GM13977 (cell line): ENCODE results near the gene CCDC88B.

Experiments used
- DNase-seq: peaks from one replicate; pipeline ENCODE4 v3.0.0; 2012; ENCODE audit warnings: low spot score
- in situ Hi-C: fragments of 300-500 bp; cut with MboI; formaldehyde crosslinking; loops from one replicate; pipeline ENCODE4 v1.12.0; 2022; ENCODE audit warnings: low sequenced_read_pairs, low pct_unique_long_range_greater_than_20kb, mixed read lengths, inconsistent platforms; ENCODE audit not compliant: unreplicated experiment
- TF ChIP-seq, protein P1 (sequence below): IDR thresholded peaks from 2 replicates; pipeline ENCODE4 v1.5.1; 2012; ENCODE audit warnings: mild to moderate bottlenecking, control low read depth; ENCODE audit not compliant: insufficient read depth; ENCODE audit errors: extremely low read depth, missing control alignments

The CCDC88B gene

DNA sequence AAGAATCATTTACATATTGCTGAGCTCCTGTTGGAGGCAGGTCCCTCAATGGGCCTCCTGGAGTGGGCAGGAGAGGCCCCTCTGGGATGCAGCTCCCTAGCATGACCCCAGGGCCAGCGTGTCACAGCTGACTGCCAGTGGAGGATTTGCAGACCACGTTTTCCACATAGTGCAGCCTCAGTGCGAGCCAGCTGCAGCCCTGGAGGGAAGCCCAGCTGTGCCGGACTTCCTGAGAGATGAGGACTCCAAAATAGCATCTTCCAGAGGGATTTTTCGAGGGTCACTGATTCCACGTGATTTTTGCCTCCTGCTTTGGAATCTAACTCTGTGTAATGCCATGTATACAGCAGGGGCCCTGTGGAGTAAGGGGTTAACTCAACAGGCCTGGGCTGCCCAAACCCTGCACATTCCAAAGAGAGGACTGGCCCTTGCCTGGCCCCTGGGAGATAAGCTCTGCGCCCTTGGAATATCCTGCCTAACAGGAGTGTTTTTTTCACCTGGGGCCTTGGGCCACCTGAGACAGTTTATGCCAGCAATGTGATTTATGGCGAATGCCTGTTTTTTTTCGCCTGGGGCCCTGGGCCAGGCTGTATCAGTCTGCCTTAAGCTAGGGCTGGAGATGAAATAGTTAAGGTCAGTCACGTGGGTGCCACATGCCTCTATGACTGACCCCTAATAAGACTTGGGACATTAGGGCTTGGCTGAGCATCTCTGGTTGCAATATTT is 66.4 kb downstream of the CCDC88B start:
- no peak for DNase-seq
- in situ Hi-C loops, result no loop called here
- TF ChIP-seq, protein P1, sequence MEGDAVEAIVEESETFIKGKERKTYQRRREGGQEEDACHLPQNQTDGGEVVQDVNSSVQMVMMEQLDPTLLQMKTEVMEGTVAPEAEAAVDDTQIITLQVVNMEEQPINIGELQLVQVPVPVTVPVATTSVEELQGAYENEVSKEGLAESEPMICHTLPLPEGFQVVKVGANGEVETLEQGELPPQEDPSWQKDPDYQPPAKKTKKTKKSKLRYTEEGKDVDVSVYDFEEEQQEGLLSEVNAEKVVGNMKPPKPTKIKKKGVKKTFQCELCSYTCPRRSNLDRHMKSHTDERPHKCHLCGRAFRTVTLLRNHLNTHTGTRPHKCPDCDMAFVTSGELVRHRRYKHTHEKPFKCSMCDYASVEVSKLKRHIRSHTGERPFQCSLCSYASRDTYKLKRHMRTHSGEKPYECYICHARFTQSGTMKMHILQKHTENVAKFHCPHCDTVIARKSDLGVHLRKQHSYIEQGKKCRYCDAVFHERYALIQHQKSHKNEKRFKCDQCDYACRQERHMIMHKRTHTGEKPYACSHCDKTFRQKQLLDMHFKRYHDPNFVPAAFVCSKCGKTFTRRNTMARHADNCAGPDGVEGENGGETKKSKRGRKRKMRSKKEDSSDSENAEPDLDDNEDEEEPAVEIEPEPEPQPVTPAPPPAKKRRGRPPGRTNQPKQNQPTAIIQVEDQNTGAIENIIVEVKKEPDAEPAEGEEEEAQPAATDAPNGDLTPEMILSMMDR, result no peak
